Measurements from ENCODE around the gene BTBD17.

DNA sequence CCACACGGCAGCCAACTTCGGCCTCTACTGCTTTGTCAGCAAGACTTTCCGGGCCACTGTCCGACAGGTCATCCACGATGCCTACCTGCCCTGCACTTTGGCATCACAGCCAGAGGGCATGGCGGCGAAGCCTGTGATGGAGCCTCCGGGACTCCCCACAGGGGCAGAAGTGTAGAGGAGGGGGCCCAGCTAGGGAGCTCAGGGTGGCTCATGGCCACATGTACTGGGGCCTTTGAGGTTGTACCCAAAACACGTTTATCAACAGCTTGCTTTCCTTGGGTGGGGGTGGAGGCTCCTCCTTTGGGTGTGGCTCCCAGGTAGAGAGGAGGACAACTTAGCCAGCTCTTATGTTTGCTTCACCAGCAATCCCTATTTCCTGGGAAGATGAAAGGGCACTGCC lies 10.8 kb upstream of the BTBD17 start:
- TF ChIP-seq POLR2A (IDR thresholded peaks at IDR 0.05; ENCODE audit: low read length) (no peak), CEBPB (IDR thresholded peaks at IDR 0.05) (no peak), SREBF2 (IDR thresholded peaks at IDR 0.05) (no peak), JUN (IDR thresholded peaks at IDR 0.05) (no peak), MAZ (IDR thresholded peaks at IDR 0.05; ENCODE audit: borderline replicate concordance, low read depth, low read length) (no peak)
- TF ChIP-seq, protein P1, sequence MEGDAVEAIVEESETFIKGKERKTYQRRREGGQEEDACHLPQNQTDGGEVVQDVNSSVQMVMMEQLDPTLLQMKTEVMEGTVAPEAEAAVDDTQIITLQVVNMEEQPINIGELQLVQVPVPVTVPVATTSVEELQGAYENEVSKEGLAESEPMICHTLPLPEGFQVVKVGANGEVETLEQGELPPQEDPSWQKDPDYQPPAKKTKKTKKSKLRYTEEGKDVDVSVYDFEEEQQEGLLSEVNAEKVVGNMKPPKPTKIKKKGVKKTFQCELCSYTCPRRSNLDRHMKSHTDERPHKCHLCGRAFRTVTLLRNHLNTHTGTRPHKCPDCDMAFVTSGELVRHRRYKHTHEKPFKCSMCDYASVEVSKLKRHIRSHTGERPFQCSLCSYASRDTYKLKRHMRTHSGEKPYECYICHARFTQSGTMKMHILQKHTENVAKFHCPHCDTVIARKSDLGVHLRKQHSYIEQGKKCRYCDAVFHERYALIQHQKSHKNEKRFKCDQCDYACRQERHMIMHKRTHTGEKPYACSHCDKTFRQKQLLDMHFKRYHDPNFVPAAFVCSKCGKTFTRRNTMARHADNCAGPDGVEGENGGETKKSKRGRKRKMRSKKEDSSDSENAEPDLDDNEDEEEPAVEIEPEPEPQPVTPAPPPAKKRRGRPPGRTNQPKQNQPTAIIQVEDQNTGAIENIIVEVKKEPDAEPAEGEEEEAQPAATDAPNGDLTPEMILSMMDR (IDR thresholded peaks at IDR 0.05), result no peak

Data from A549 (cell line).